GM18870 (cell line): ENCODE data around the gene RASA3.

Source experiments
- ATAC-seq: cut with Tn5 transposase; IDR thresholded peaks from one replicate; pipeline ENCODE4 v1.9.1; 2021; ENCODE audit warnings: moderate library complexity; ENCODE audit not compliant: unreplicated experiment

Gene RASA3

DNA sequence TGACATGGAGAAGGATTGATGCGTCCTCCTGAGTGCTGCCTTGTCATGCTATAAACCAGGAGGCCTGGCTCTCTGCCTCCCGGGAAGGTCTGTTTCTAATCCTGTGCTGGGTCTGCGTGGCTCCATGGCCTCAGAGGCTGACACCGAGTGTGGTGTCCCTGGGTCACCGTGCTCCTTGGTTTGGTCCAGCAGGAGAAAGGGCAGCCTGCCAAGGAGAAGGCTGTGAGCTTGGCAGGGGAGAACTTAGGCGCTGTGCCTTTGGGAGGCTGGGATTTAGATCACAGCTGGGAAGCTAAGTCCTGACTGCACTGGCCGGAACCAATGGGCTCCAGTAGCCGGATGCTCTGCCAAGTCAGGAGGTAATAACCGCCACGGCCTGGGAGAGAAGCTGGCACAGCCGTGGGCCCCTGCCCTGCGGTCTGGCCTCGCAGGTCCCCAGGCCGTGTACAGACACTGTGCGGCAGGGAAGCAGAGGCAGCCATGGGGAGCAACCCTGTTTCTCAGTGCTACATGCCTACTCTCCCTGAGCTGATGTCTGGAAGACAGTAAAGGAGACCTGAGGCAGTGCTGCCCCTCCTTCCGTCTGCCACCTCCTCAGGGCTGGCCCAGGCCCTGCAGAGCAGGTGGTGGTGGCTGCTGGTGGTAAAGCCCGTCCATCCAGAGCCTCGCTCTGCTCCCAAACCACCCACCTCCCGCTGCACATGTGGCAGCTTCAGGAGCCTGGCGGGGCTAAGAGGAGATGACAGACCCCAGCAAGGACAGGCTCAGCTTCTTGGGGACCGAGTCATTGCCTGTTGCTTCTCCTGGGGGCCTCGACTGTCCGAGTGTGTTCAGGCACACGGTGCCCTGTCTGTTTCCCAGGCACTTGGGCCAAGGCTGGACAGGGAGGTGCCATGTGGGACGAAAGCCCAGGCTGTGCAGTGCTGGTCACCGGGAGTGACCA, 203.5 kb downstream of the RASA3 start:
- no peak for ATAC-seq
